ENCODE results near the gene MYO10. TPM values are rescaled to one million over a fixed set of nuclear protein-coding genes. Genes with fewer than 3 reads are reported as not detected.

MYO10 gene
- total and polyA plus RNA-seq, 2 of the 8 experiments (the other 6 are each of a cell fraction or from before 2014, with no cell fraction given): 21.5 to 107 TPM

GRCh38 chr5:16809395-16810207 lies 126.5 kb downstream of the MYO10 start:
- no peak overlapping the region; a peak in 2 of 7 replicates for H3K9ac ChIP-seq (replicated peaks in 1 of 4; ENCODE audit: extremely low read depth in 1 of 4, low read depth in 3 of 4, low read length in 3 of 4)
- peaks cover 7% of the 10 kb centered on the region; the same call in 1 of the 2 replicates for H3K79me1 ChIP-seq (ENCODE audit: low read depth, low read length)
- no peak overlapping the region for H3K56ac ChIP-seq (replicated peaks; ENCODE audit: insufficient read length, low read depth, low read length)
- ChIA-PET POLR2A (ENCODE audit: partially characterized antibody) (interaction anchor here (0.6 kb wide), 1 partner anchor 264 kb away, joined by 3 read pairs; no protein-coding TSS in a partner anchor), CTCF (ENCODE audit: partially characterized antibody) (interaction anchor here (0.7 to 1.5 kb wide), 2 partner anchors 12 to 18 kb away, joined by 3 read pairs; no protein-coding TSS in a partner anchor)
- no peaks in the 10 kb centered on the region for H3K9me3 ChIP-seq (ENCODE audit: insufficient read depth in 2 of 2, low read depth in 1 of 2, low read length in 1 of 2)
- TF ChIP-seq EZH2 (IDR thresholded peaks at IDR 0.05; ENCODE audit: low read depth, low read length, severe bottlenecking) (no peak), SAP30 (IDR thresholded peaks at IDR 0.05; ENCODE audit: insufficient read depth, insufficient replicate concordance, low read length) (no peak), SIRT6 (IDR thresholded peaks at IDR 0.05; ENCODE audit: low read length) (no peak), POLR2A (IDR thresholded peaks at IDR 0.05; ENCODE audit: control extremely low read depth in 1 of 2, low read depth in 2 of 2, low read length in 2 of 2) (no peak)
- no peak overlapping the region for H2BK12ac ChIP-seq (ENCODE audit: low read depth, low read length)
- H3K4me1 ChIP-seq (replicated peaks in 1 of 4; ENCODE audit: control insufficient read depth in 3 of 4, insufficient read depth in 4 of 4, low read length in 3 of 4): no peaks in the 10 kb centered on the region
- no peak overlapping the region for H3K27ac ChIP-seq (ENCODE audit: low read depth, low read length)
- no peak overlapping the region for H3K4me2 ChIP-seq (ENCODE audit: insufficient read depth in 1 of 2, low read depth in 2 of 2, low read length in 2 of 2)
- no peaks in the 10 kb centered on the region for H3K23me2 ChIP-seq (ENCODE audit: low read depth, low read length)
- FAIRE-seq: no peak
- no peak overlapping the region for H2BK20ac ChIP-seq (ENCODE audit: low read length)
- 91% methylated on average over 12 of the region's 12 CpGs; no CpG with 5 or more reads in 1 of the 2 experiments for WGBS, 2 experiments (ENCODE audit: extremely low coverage in 1 of 2, insufficient coverage in 1 of 2, insufficient read length in 1 of 2, insufficient replicate concordance in 2 of 2, low coverage in 1 of 2, low lambda C conversion rate in 2 of 2, missing lambda C conversion rate in 1 of 2)
- H2AK5ac ChIP-seq (ENCODE audit: low read depth, low read length): no peak overlapping the region
- H3K23ac ChIP-seq (ENCODE audit: insufficient read length): no peak overlapping the region
- H3K18ac ChIP-seq (ENCODE audit: extremely low read depth, low read length): no peak overlapping the region
- no peak overlapping the region for H4K8ac ChIP-seq (ENCODE audit: extremely low read depth, insufficient read depth, low read length)
- no peak overlapping the region for H3K4ac ChIP-seq (replicated peaks; ENCODE audit: insufficient read length, low read depth, low read length)
- DNase-seq (ENCODE audit: low read depth in 1 of 2, low spot score in 2 of 2): no peak
- no peak overlapping the region for H4K5ac ChIP-seq (ENCODE audit: insufficient read length, low read depth, low read length)
- peaks cover 2% of the 10 kb centered on the region in 2 experiments for H4K20me1 ChIP-seq (replicated peaks in 1 of 2; ENCODE audit: control insufficient read depth in 1 of 2, insufficient read depth in 2 of 2, low read length in 2 of 2)
- H2BK15ac ChIP-seq (ENCODE audit: low read length): peak overlapping the region; percentile 29; the same call in 1 of the 2 replicates
- no peak overlapping the region for H2BK120ac ChIP-seq (replicated peaks; ENCODE audit: low read depth, low read length)
- no peak overlapping the region for H3K4me3 ChIP-seq (ENCODE audit: extremely low read depth in 1 of 4, insufficient read depth in 2 of 4, low read depth in 3 of 4, low read length in 4 of 4)
- H3K27me3 ChIP-seq (replicated peaks in 1 of 4; ENCODE audit: control insufficient read depth in 3 of 4, extremely low read depth in 1 of 4, insufficient read depth in 3 of 4, low read length in 3 of 4): no peaks in the 10 kb centered on the region
- H4K91ac ChIP-seq (replicated peaks; ENCODE audit: insufficient read length, low read length): no peak overlapping the region
- H2BK5ac ChIP-seq (ENCODE audit: low read depth, low read length): no peak overlapping the region
- H3K79me2 ChIP-seq (ENCODE audit: control insufficient read depth in 1 of 2, insufficient read depth in 2 of 2, low read length in 2 of 2): peaks cover 0 to 12% of the 10 kb centered on the region in 2 experiments; a peak in 2 of 4 replicates
- H3K36me3 ChIP-seq (ENCODE audit: control insufficient read depth in 2 of 4, insufficient read depth in 4 of 4, low read length in 3 of 4): no peaks in the 10 kb centered on the region
- H2AFZ ChIP-seq (ENCODE audit: low read length): no peak overlapping the region
- H3K14ac ChIP-seq (ENCODE audit: insufficient read length): no peak overlapping the region
